NB4 (cell line): ENCODE data around the gene UGT2B17.
"Not testable (repeated sequence)": the region's sequence is repeated elsewhere in the genome, so short reads cannot be mapped to it uniquely, and the experiment has no call there.

Source experiments
- DNase-seq: peaks from one replicate; pipeline ENCODE4 v3.0.0; 2010; ENCODE audit warnings: low read depth
- H3K4me3 ChIP-seq: one replicate; pipeline ENCODE4 v1.5.1; 2011; ENCODE audit warnings: mild to moderate bottlenecking, low read depth, low read length, moderate library complexity
- MYC ChIP-seq: IDR thresholded peaks from 2 replicates; pipeline ENCODE4 v1.6.1; 2011; ENCODE audit warnings: low read depth, low read length
- POLR2A ChIP-seq: IDR thresholded peaks from 2 replicates; pipeline ENCODE4 v1.6.1; 2011; ENCODE audit warnings: mild to moderate bottlenecking; ENCODE audit not compliant: insufficient read length; ENCODE audit errors: extremely low read depth
- TF ChIP-seq, protein P1 (sequence below): IDR thresholded peaks from 2 replicates; pipeline ENCODE4 v1.6.1; 2011; ENCODE audit warnings: low read depth, low read length
- TF ChIP-seq, protein P2 (sequence below): IDR thresholded peaks from one replicate; pipeline ENCODE4 v1.5.1; 2012; ENCODE audit warnings: low read depth, low read length

Gene UGT2B17

DNA sequence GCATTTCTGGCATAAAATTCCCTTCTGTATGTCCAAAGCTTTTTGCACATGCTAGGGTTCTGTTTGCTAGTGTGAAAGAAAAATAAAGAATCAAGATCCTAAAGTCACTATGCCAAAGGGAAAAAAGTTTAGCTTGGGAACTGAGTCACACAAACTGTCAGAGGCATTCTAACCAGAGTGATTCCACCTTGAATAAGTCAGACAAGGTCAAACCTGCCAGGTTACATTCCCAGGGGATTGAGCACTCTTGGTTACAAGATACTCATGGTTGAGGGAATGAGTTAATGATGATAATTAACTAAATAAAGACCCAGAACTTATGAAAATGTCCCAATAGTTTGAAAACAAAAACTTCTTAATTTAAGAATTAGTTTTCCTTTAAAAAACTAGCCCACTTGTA is 13.7 kb upstream of the UGT2B17 start:
- TF ChIP-seq POLR2A (no peak), MYC (no peak)
- TF ChIP-seq, protein P1, sequence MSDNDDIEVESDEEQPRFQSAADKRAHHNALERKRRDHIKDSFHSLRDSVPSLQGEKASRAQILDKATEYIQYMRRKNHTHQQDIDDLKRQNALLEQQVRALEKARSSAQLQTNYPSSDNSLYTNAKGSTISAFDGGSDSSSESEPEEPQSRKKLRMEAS = no peak
- TF ChIP-seq, protein P2, sequence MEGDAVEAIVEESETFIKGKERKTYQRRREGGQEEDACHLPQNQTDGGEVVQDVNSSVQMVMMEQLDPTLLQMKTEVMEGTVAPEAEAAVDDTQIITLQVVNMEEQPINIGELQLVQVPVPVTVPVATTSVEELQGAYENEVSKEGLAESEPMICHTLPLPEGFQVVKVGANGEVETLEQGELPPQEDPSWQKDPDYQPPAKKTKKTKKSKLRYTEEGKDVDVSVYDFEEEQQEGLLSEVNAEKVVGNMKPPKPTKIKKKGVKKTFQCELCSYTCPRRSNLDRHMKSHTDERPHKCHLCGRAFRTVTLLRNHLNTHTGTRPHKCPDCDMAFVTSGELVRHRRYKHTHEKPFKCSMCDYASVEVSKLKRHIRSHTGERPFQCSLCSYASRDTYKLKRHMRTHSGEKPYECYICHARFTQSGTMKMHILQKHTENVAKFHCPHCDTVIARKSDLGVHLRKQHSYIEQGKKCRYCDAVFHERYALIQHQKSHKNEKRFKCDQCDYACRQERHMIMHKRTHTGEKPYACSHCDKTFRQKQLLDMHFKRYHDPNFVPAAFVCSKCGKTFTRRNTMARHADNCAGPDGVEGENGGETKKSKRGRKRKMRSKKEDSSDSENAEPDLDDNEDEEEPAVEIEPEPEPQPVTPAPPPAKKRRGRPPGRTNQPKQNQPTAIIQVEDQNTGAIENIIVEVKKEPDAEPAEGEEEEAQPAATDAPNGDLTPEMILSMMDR = no peak
- no peak overlapping the region for H3K4me3 ChIP-seq
- no peak for DNase-seq

DNA sequence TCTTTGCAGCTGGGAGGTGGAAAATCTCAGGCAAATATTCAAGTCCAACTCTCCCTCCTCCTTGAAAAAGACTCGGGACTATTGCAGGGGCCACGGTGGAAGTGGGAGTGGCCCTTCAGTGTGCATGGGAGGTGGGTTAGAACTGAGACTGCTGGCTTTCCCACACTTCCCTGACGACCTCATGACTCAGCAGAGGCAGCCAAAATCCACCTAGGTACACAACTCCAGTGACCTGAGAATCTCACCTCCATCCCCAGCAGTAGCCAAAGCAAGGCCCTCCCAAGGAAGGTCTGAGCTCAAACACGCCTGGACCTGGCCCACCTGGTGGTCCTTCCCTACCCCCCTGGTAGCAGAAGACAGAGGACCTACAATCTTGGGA is 6.2 kb upstream of the UGT2B17 start:
- DNase-seq = no peak
- no peak overlapping the region for H3K4me3 ChIP-seq
- TF ChIP-seq, protein P2 = no peak
- TF ChIP-seq POLR2A = no peak
- no peak for TF ChIP-seq MYC
- TF ChIP-seq, protein P1 = no peak

DNA sequence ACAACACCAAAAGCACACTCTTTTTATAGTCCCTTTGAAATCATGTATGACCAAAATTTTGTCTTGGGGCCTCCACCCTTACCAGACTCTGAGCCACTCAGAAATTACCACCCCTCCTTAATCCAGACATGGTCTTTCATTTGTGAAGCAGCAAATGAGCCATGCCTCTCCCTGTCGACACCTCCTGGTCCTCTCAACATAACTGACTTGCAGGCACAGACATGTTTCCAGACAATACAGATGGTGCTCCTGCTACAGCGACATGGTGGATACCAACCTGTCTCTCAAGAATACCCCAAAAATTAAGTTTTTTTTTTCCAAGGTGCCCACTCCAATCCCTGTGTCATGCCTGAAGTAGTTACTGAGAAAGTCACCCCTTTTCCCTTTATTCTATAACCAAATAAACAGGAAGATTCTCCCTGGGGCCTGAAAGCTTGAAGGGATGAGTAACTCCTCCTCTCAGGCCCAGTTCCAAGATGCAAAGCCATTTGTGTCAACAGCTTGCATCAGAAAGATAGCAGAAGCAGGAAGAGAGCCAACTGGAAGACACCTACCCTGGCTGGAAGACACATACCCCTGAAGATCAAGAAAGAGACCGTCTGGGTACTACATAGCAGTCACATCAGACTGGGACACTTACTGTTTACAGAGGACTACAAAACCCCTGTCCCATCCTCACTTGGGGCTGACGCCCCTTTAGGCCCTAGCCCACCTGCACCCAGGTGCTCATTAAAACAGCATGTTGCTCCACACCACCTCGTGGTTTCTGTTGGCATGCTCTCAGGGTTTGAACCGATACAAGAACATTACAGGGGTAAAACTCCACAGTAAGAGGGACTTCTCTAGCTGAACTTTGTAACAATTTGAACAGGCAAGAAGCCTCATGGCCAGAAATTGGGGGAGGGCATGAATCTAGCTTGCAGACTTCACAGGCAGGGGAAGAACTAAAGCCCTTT is 5.5 kb upstream of the UGT2B17 start:
- no peak for DNase-seq
- TF ChIP-seq, protein P1 = no peak
- TF ChIP-seq, protein P2 = no peak

DNA sequence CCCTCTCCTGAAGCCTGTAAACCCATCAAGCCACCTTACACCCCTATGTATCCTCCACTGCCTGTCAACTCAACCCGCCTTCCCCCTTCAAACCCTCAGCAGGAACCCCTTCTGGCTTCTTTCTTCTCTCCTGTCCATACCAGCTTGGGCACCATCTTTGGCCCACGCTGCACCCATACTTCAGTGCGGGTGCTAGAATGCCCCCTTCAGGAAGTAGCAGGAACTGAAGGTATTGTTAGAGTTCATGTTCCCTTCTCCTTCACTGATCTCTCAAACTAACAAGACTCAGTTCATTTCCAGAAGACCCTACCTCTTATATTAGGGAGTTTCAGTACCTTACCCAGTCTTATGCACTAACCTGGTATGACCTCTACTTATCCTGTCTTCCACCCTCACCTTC is 1.5 kb upstream of the UGT2B17 start:
- DNase-seq = no peak
- no peak overlapping the region for H3K4me3 ChIP-seq
- TF ChIP-seq POLR2A (no peak), MYC (no peak)
- TF ChIP-seq, protein P1 = no peak
- TF ChIP-seq, protein P2 = no peak

More for the DNA sequence above, 5.5 kb upstream of the UGT2B17 start:
- no peak overlapping the region for H3K4me3 ChIP-seq

DNA sequence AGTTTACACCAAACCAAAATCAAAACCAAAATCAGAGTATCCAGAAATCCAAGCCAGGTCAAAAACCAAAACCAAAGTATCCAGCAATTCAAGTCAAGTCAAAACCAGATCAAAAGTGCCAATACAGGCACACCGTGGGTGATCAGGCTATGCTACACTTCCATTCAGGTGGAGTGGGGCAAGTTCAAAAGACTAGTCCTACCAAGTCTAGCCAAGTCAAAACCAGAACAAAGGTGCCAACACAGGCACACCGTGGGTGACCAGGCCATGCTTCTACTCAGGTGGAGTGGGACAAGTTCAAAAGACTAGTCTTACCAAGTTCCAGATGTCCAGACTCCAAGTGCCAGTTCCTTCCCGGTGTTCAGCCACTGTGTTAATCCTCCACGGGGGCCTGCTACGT is 486 bp downstream of the UGT2B17 start:
- H3K4me3 ChIP-seq, DNase-seq: not testable (repeated sequence)

DNA sequence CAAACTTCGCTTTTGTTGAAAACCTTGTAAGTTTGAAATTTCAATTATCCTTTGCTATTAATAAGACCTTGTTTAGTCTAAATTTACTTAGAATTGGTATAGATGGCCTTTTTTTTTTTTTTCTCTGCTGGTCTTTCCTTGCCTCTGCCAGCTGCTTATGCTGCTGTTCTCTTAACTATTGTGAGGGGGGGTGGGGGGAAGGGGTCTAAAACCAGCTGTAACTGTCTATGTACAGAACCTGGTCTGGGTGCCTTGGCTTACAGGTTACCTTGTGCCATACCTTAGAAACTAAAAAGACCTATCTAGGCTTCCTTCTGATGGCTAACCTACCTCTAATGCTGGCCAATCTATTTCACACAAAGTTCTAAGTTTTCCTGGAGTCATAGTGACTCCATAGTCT is 1.0 kb downstream of the UGT2B17 start:
- TF ChIP-seq POLR2A = no peak
- DNase-seq = no peak
- H3K4me3 ChIP-seq = no peak overlapping the region

DNA sequence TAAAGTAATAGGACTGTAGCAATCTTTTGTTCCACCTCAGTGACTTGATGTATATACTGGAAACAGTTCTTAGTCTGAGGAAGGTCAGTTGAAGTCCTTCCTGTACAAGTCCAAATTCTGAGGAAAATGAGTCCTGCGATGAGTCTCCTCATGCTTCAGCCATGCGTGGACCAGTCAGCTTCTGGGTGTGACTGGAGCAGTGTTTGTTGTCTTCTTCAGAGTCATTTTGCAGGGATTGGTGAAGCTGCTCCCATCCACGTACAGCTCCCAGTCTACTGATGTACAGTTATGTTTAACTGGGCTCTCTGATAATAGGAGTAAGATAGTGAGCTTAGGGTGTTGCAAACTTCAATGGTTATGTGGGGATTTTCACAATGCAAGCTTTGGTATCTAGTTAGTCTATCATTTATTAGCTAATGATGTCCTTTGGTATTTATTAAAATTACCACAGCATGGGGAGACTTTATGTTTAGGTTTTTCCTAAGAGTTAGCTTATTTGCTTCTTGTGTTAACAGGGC is 3.4 kb downstream of the UGT2B17 start:
- TF ChIP-seq MYC = no peak
- TF ChIP-seq, protein P1 = no peak
- TF ChIP-seq POLR2A = no peak
- TF ChIP-seq, protein P2 = no peak
- no peak for DNase-seq
- H3K4me3 ChIP-seq = no peak overlapping the region
